Mesendoderm (in vitro differentiated cells): ENCODE data around the gene TTF1.

Experiments
- DNase-seq: peaks from one replicate; pipeline ENCODE4 v3.0.0; 2013
- H2AK5ac ChIP-seq: 2 replicates; pipeline ENCODE4 v1.6.1; 2013; ENCODE audit warnings: low read length, inconsistent platforms
- H2BK120ac ChIP-seq: 2 replicates; pipeline ENCODE4 v1.6.1; 2013; ENCODE audit warnings: low read depth, mild to moderate bottlenecking, low read length, moderate library complexity, mixed read lengths
- H2BK15ac ChIP-seq: replicated peaks from 2 replicates; pipeline ENCODE4 v1.6.1; 2013; ENCODE audit warnings: low read depth, mild to moderate bottlenecking, moderate library complexity
- H2BK5ac ChIP-seq: 2 replicates; pipeline ENCODE4 v1.6.1; 2013; ENCODE audit warnings: low read length, inconsistent platforms
- H3K18ac ChIP-seq: 2 replicates; pipeline ENCODE4 v1.6.1; 2013; ENCODE audit warnings: mild to moderate bottlenecking, low read length, mixed read lengths
- H3K23ac ChIP-seq: one replicate; pipeline ENCODE4 v1.6.1; 2013; ENCODE audit warnings: low read length
- H3K27ac ChIP-seq: 2 replicates; pipeline ENCODE4 v1.5.1; 2013; ENCODE audit warnings: low read depth, mild to moderate bottlenecking, inconsistent platforms, low read length, moderate library complexity
- H3K27me3 ChIP-seq: 2 replicates; pipeline ENCODE4 v1.6.1; 2013; ENCODE audit warnings: low read length, control low read depth, mild to moderate bottlenecking, inconsistent platforms; ENCODE audit not compliant: insufficient read depth, poor library complexity
- H3K36me3 ChIP-seq: 2 replicates; pipeline ENCODE4 v1.6.1; 2013; ENCODE audit warnings: low read length, inconsistent platforms; ENCODE audit not compliant: control insufficient read depth, insufficient read depth
- H3K4ac ChIP-seq: one replicate; pipeline ENCODE4 v1.6.1; 2013; ENCODE audit warnings: low read depth, mild to moderate bottlenecking, low read length, moderate library complexity
- H3K4me1 ChIP-seq: 2 replicates; pipeline ENCODE4 v1.6.1; 2013; ENCODE audit warnings: low read depth, low read length, inconsistent platforms; ENCODE audit not compliant: control insufficient read depth
- H3K4me2 ChIP-seq: 2 replicates; pipeline ENCODE4 v1.6.1; 2013; ENCODE audit warnings: low read length
- H3K4me3 ChIP-seq: 2 replicates; pipeline ENCODE4 v1.5.1; 2013; ENCODE audit warnings: mild to moderate bottlenecking, low read length
- H3K56ac ChIP-seq: one replicate; pipeline ENCODE4 v1.6.1; 2013; ENCODE audit warnings: low read length
- H3K79me1 ChIP-seq: 2 replicates; pipeline ENCODE4 v1.6.1; 2013; ENCODE audit warnings: low read length, inconsistent platforms
- H3K79me2 ChIP-seq: 2 replicates; pipeline ENCODE4 v1.6.1; 2013; ENCODE audit warnings: mild to moderate bottlenecking, low read length; ENCODE audit not compliant: control insufficient read depth, insufficient read depth
- H3K9ac ChIP-seq: 2 replicates; pipeline ENCODE4 v1.6.1; 2013; ENCODE audit warnings: low read length, inconsistent platforms
- H4K5ac ChIP-seq: one replicate; pipeline ENCODE4 v1.6.1; 2013; ENCODE audit warnings: low read length
- H4K8ac ChIP-seq: one replicate; pipeline ENCODE4 v1.6.1; 2013; ENCODE audit warnings: low read depth, mild to moderate bottlenecking, control low read depth, low read length, moderate library complexity
- WGBS: extraction: QIAGEN DNeasy Blood & Tissue Kit; methylation state at CpG from one replicate; pipeline ENCODE4 v1.1.7; 2013; ENCODE audit warnings: low lambda C conversion rate, missing lambda C conversion rate; ENCODE audit not compliant: insufficient coverage; ENCODE audit errors: extremely low coverage; 5-methylcytosine and 5-hydroxymethylcytosine counted together

Gene TTF1

GRCh38 chr9:132410642-132411041, 4.0 kb upstream of the TTF1 start:
- WGBS: no CpG with 5 or more reads among the region's 19 CpGs
- Histone ChIP-seq H2BK5ac (no peak overlapping the region), H3K27me3 (no peaks in the 10 kb centered on the region)

GRCh38 chr9:132409828-132410528, 3.3 kb upstream of the TTF1 start, which contains the start of gene CFAP77:
CFAP77 (plus strand) TSS chr9:132410211; CDS start chr9:132410272, 61 bp downstream.
- H3K36me3 ChIP-seq: no peaks in the 10 kb centered on the region
- H2AK5ac ChIP-seq: no peak within 1 kb of the TSS
- H3K4me3 ChIP-seq: peak within 1 kb of the TSS; percentile 29
- peak within 1 kb of the TSS; percentile 73 for H3K4me2 ChIP-seq
- peak; percentile 71 for DNase-seq
- no peak within 1 kb of the TSS for H2BK5ac ChIP-seq
- H3K56ac ChIP-seq: peak within 1 kb of the TSS; percentile 78
- H3K18ac ChIP-seq: peak within 1 kb of the TSS; percentile 85
- H3K79me1 ChIP-seq: peaks cover 5% of the 10 kb centered on the region
- H3K27ac ChIP-seq: no peak within 1 kb of the TSS
- H3K27me3 ChIP-seq: no peaks in the 10 kb centered on the region
- H2BK15ac ChIP-seq: no peak within 1 kb of the TSS
- WGBS: no CpG with 5 or more reads among the region's 69 CpGs
- no peak within 1 kb of the TSS for H3K4ac ChIP-seq
- peaks cover 12% of the 10 kb centered on the region for H3K4me1 ChIP-seq
- no peak within 1 kb of the TSS for H4K8ac ChIP-seq
- no peak within 1 kb of the TSS for H4K5ac ChIP-seq
- no peak within 1 kb of the TSS for H3K23ac ChIP-seq
- peak within 1 kb of the TSS; percentile 40 for H3K9ac ChIP-seq
- H3K79me2 ChIP-seq: peaks cover 9% of the 10 kb centered on the region
- peak within 1 kb of the TSS; percentile 55 for H2BK120ac ChIP-seq

More at GRCh38 chr9:132410642-132411041, 4.0 kb upstream of the TTF1 start:
- H3K79me1 ChIP-seq: peaks cover 3% of the 10 kb centered on the region
- no peak overlapping the region for H2AK5ac ChIP-seq
- H3K4me1 ChIP-seq: peaks cover 10% of the 10 kb centered on the region
- no peak overlapping the region for H4K5ac ChIP-seq
- no peak overlapping the region for H3K23ac ChIP-seq
- no peak overlapping the region for H3K4ac ChIP-seq
- H3K9ac ChIP-seq: peak overlapping the region; percentile 20
- H2BK15ac ChIP-seq: no peak overlapping the region
- no peak overlapping the region for H2BK120ac ChIP-seq
- peak overlapping the region; percentile 47 for H3K56ac ChIP-seq
- no peak overlapping the region for H3K27ac ChIP-seq
- H3K4me2 ChIP-seq: peak overlapping the region; percentile 73
- no peak for DNase-seq
- H3K36me3 ChIP-seq: no peaks in the 10 kb centered on the region
- no peak overlapping the region for H4K8ac ChIP-seq
- no peak overlapping the region for H3K4me3 ChIP-seq
- no peak overlapping the region for H3K18ac ChIP-seq
- peaks cover 5% of the 10 kb centered on the region for H3K79me2 ChIP-seq

GRCh38 chr9:132408521-132408920, 1.9 kb upstream of the TTF1 start:
- Histone ChIP-seq H3K27ac (no peak overlapping the region), H3K18ac (no peak overlapping the region), H2BK120ac (no peak overlapping the region), H3K4ac (no peak overlapping the region), H2AK5ac (no peak overlapping the region), H3K4me1 (peaks cover 12% of the 10 kb centered on the region), H2BK15ac (no peak overlapping the region), H3K23ac (no peak overlapping the region), H3K56ac (no peak overlapping the region), H3K27me3 (no peaks in the 10 kb centered on the region), H3K79me2 (peaks cover 15% of the 10 kb centered on the region), H2BK5ac (no peak overlapping the region), H4K8ac (no peak overlapping the region), H3K36me3 (no peaks in the 10 kb centered on the region), H4K5ac (no peak overlapping the region), H3K79me1 (peaks cover 8% of the 10 kb centered on the region), H3K4me3 (no peak overlapping the region), H3K4me2 (no peak overlapping the region), H3K9ac (no peak overlapping the region)
- no CpG with 5 or more reads among the region's 8 CpGs for WGBS
- DNase-seq: no peak

- no peak overlapping the region for H3K27ac ChIP-seq
- H3K18ac ChIP-seq: no peak overlapping the region
- peak overlapping the region; percentile 49 for H3K56ac ChIP-seq
- no peak overlapping the region for H3K23ac ChIP-seq
- no CpG with 5 or more reads among the region's 2 CpGs for WGBS
- no peak overlapping the region for H3K9ac ChIP-seq
- H3K79me2 ChIP-seq: peaks cover 15% of the 10 kb centered on the region
- peaks cover 12% of the 10 kb centered on the region for H3K4me1 ChIP-seq
- no peaks in the 10 kb centered on the region for H3K27me3 ChIP-seq
- no peak overlapping the region for H4K5ac ChIP-seq
- H3K36me3 ChIP-seq: peaks cover 1% of the 10 kb centered on the region
- no peak overlapping the region for H3K4me3 ChIP-seq
- H3K4me2 ChIP-seq: peak overlapping the region; percentile 8
- H3K79me1 ChIP-seq: peaks cover 10% of the 10 kb centered on the region
- peak; percentile 82 for DNase-seq
- no peak overlapping the region for H3K4ac ChIP-seq
- H2BK5ac ChIP-seq: peak overlapping the region; percentile 54
- H4K8ac ChIP-seq: no peak overlapping the region
- no peak overlapping the region for H2BK15ac ChIP-seq
- no peak overlapping the region for H2AK5ac ChIP-seq
- H2BK120ac ChIP-seq: no peak overlapping the region
Measured at GRCh38 chr9:132407196-132407595, 556 bp upstream of the TTF1 start.

- H2BK5ac ChIP-seq: no peak overlapping the region
- H2AK5ac ChIP-seq: no peak overlapping the region
- H3K79me2 ChIP-seq: peaks cover 15% of the 10 kb centered on the region
- no peak overlapping the region for H4K5ac ChIP-seq
- H3K4me2 ChIP-seq: no peak overlapping the region
- no peak overlapping the region for H4K8ac ChIP-seq
- peaks cover 12% of the 10 kb centered on the region for H3K4me1 ChIP-seq
- H3K18ac ChIP-seq: no peak overlapping the region
- H3K36me3 ChIP-seq: peaks cover 2% of the 10 kb centered on the region
- no peak overlapping the region for H3K9ac ChIP-seq
- H3K56ac ChIP-seq: no peak overlapping the region
- no peak overlapping the region for H3K4me3 ChIP-seq
- no peak overlapping the region for H3K23ac ChIP-seq
- no peak overlapping the region for H2BK120ac ChIP-seq
- WGBS: no CpG with 5 or more reads among the region's 9 CpGs
- H2BK15ac ChIP-seq: no peak overlapping the region
- H3K4ac ChIP-seq: no peak overlapping the region
- H3K79me1 ChIP-seq: peaks cover 12% of the 10 kb centered on the region
- DNase-seq: no peak
- H3K27ac ChIP-seq: no peak overlapping the region
- no peaks in the 10 kb centered on the region for H3K27me3 ChIP-seq
Measured at GRCh38 chr9:132404228-132404881, 2.3 kb downstream of the TTF1 start.
